Upper lobe of left lung (tissue), 6 donors: ENCODE data around the gene CNRIP1. TPM values are rescaled to one million over a fixed set of nuclear protein-coding genes. Genes with fewer than 3 reads are reported as not detected.

Experiments
- ATAC-seq, 2 donors: fragments of 200-7000 bp; cut with Tn5 transposase; one replicate each; pipeline ENCODE4 v1.9.1; 2022; ENCODE audit warnings: mild to moderate bottlenecking in 2 of 2, moderate library complexity in 2 of 2; ENCODE audit not compliant: low FRiP score in 2 of 2
- DNase-seq, 2 donors: peaks; one replicate each; pipeline ENCODE4 v3.0.0-alpha.2; 2019 to 2020
- H3K27ac ChIP-seq, 4 donors: fragments of 200-600 bp; sonication (generic); one replicate each; pipeline ENCODE4 v1.5.1; 2016 to 2019
- H3K27me3 ChIP-seq, 4 donors: fragments of 200-600 bp; sonication (generic); one replicate each; pipeline ENCODE4 v1.5.1; 2017 to 2019
- H3K36me3 ChIP-seq, 4 donors: fragments of 200-600 bp; sonication (generic); one replicate each; pipeline ENCODE4 v1.5.1; 2016 to 2019
- H3K4me1 ChIP-seq, 4 donors: fragments of 200-600 bp; sonication (generic); one replicate each; pipeline ENCODE4 v1.5.1; 2018 to 2019
- H3K4me3 ChIP-seq, 4 donors: fragments of 200-600 bp; sonication (generic); one replicate each; pipeline ENCODE4 v1.5.1; 2017 to 2019; ENCODE audit warnings: mild to moderate bottlenecking in 2 of 4, moderate library complexity in 1 of 4
- H3K9me3 ChIP-seq, 4 donors: fragments of 200-600 bp; sonication (generic); one replicate each; pipeline ENCODE4 v1.5.1; 2018 to 2019
- CTCF ChIP-seq, 6 experiments: fragments of 450-650 bp in 4 of 6; fragments of 200-600 bp in 2 of 6; sonication (generic) in 2 of 6; IDR thresholded peaks; one replicate each; pipeline ENCODE4 v1.5.1; 2016 to 2019; ENCODE audit warnings: antibody characterized with exemption in 6 of 6
- EP300 ChIP-seq, 4 donors: sonication (generic); formaldehyde crosslinking; IDR thresholded peaks; one replicate each; pipeline ENCODE4 v1.5.1; 2017; ENCODE audit warnings: antibody characterized with exemption in 4 of 4, control low read depth in 2 of 4
- POLR2A ChIP-seq, 4 donors: fragments of 450-650 bp; IDR thresholded peaks; one replicate each; pipeline ENCODE4 v1.5.1; 2016 to 2017; ENCODE audit warnings: antibody characterized with exemption in 4 of 4, mild to moderate bottlenecking in 2 of 4
- POLR2AphosphoS5 ChIP-seq, 2 donors: sonication (generic); formaldehyde crosslinking; IDR thresholded peaks; one replicate each; pipeline ENCODE4 v1.5.1; 2017; ENCODE audit warnings: antibody characterized with exemption in 2 of 2
- WGBS, 2 donors: methylation state at CpG; one replicate each; pipeline ENCODE4 v1.1.5; 2017 to 2018; 5-methylcytosine and 5-hydroxymethylcytosine counted together
- total RNA-seq, 6 donors: library from RNA; depleted of rRNA in 4 of 6; stranded (reverse); fragments of >200 nt in 4 of 6; gene quantifications; one replicate each; pipeline versions ENCODE4 v1.1.0 to v1.2.1, GENCODE V29; 2016 to 2021
- donor health status: DM: no; HTN: no; CAD: no; lungs with moderate emphysema.
- donor health status: DM: no; HTN: yes; CAD: no; lungs with severe emphysema.

CNRIP1 gene
- total RNA-seq, 6 donors from 2014 or later, result 6.3 to 26.4 (median 10.8) TPM

- no peaks in the 10 kb centered on the region for H3K9me3 ChIP-seq
- no peaks in the 10 kb centered on the region for H3K27me3 ChIP-seq
- no peaks in the 10 kb centered on the region for H3K36me3 ChIP-seq
- H3K27ac ChIP-seq, result no peak overlapping the region
- no peak for DNase-seq
- no peak for ATAC-seq
- WGBS, 2 donors, result 78 to 84% methylated on average over 1 of the region's 1 CpG
- H3K4me1 ChIP-seq, result no peaks in the 10 kb centered on the region
- TF ChIP-seq POLR2AphosphoS5 (IDR thresholded peaks at IDR 0.05), result no peak
- no peak for TF ChIP-seq POLR2A (IDR thresholded peaks at IDR 0.05)
- no peak for TF ChIP-seq EP300 (IDR thresholded peaks at IDR 0.05)
- no peak for TF ChIP-seq CTCF (IDR thresholded peaks at IDR 0.05)
- H3K4me3 ChIP-seq, result no peak overlapping the region
Observed at GRCh38 chr2:68342470-68342869, 22.7 kb upstream of the CNRIP1 start.

GRCh38 chr2:68341583-68341982 lies 21.8 kb upstream of the CNRIP1 start:
- no peaks in the 10 kb centered on the region for H3K36me3 ChIP-seq
- no peak overlapping the region for H3K27ac ChIP-seq
- no peaks in the 10 kb centered on the region for H3K9me3 ChIP-seq
- 63 to 70% methylated on average over 4 of the region's 4 CpGs for WGBS, 2 donors
- no peak for TF ChIP-seq POLR2A (IDR thresholded peaks at IDR 0.05)
- TF ChIP-seq CTCF (IDR thresholded peaks at IDR 0.05), result no peak
- TF ChIP-seq POLR2AphosphoS5 (IDR thresholded peaks at IDR 0.05), result no peak
- DNase-seq, result no peak
- H3K4me1 ChIP-seq, result no peaks in the 10 kb centered on the region
- H3K27me3 ChIP-seq, result no peaks in the 10 kb centered on the region
- H3K4me3 ChIP-seq, result no peak overlapping the region
- no peak for ATAC-seq

- no peaks in the 10 kb centered on the region for H3K4me1 ChIP-seq
- no peaks in the 10 kb centered on the region for H3K27me3 ChIP-seq
- 97 to 99% methylated on average over 3 of the region's 3 CpGs for WGBS, 2 donors
- ATAC-seq, result no peak
- H3K4me3 ChIP-seq, result no peak overlapping the region
- TF ChIP-seq CTCF (IDR thresholded peaks at IDR 0.05), result no peak
- TF ChIP-seq POLR2AphosphoS5 (IDR thresholded peaks at IDR 0.05), result no peak
- no peak for TF ChIP-seq EP300 (IDR thresholded peaks at IDR 0.05)
- no peak for TF ChIP-seq POLR2A (IDR thresholded peaks at IDR 0.05)
- no peak overlapping the region for H3K27ac ChIP-seq
- no peaks in the 10 kb centered on the region for H3K9me3 ChIP-seq
- no peaks in the 10 kb centered on the region for H3K36me3 ChIP-seq
- DNase-seq, result no peak
Observed at GRCh38 chr2:68341062-68341329, 21.2 kb upstream of the CNRIP1 start.

GRCh38 chr2:68340226-68341061 lies 20.7 kb upstream of the CNRIP1 start:
- Histone ChIP-seq H3K4me3 (no peak overlapping the region), H3K4me1 (no peaks in the 10 kb centered on the region), H3K36me3 (no peaks in the 10 kb centered on the region), H3K9me3 (no peaks in the 10 kb centered on the region), H3K27ac (no peak overlapping the region), H3K27me3 (no peaks in the 10 kb centered on the region)
- ATAC-seq (no peak), DNase-seq (no peak)
- TF ChIP-seq CTCF (IDR thresholded peaks at IDR 0.05) (no peak), EP300 (IDR thresholded peaks at IDR 0.05) (no peak), POLR2A (IDR thresholded peaks at IDR 0.05) (no peak), POLR2AphosphoS5 (IDR thresholded peaks at IDR 0.05) (no peak)
- WGBS, 2 donors, result 68 to 70% methylated on average over 5 of the region's 5 CpGs

- TF ChIP-seq POLR2A (IDR thresholded peaks at IDR 0.05) (no peak), POLR2AphosphoS5 (IDR thresholded peaks at IDR 0.05) (no peak), CTCF (IDR thresholded peaks at IDR 0.05) (no peak), EP300 (IDR thresholded peaks at IDR 0.05) (no peak)
- H3K4me1 ChIP-seq, result no peaks in the 10 kb centered on the region
- WGBS, 2 donors, result 88 to 93% methylated on average over 1 of the region's 1 CpG
- no peak for DNase-seq
- H3K4me3 ChIP-seq, result no peak overlapping the region
- ATAC-seq, result no peak
- no peaks in the 10 kb centered on the region for H3K9me3 ChIP-seq
- H3K27ac ChIP-seq, result no peak overlapping the region
- no peaks in the 10 kb centered on the region for H3K27me3 ChIP-seq
- H3K36me3 ChIP-seq, result no peaks in the 10 kb centered on the region
Observed at GRCh38 chr2:68336192-68336591, 16.4 kb upstream of the CNRIP1 start.
